Cerebellar nuclear complex (tissue), 1 donor: ENCODE results near the gene FADS1.

Experiments used
- DNase-seq, 2 experiments: peaks; one replicate each; lab custom pipeline; 2025; lab: John Stamatoyannopoulos, UW

The FADS1 gene

DNA sequence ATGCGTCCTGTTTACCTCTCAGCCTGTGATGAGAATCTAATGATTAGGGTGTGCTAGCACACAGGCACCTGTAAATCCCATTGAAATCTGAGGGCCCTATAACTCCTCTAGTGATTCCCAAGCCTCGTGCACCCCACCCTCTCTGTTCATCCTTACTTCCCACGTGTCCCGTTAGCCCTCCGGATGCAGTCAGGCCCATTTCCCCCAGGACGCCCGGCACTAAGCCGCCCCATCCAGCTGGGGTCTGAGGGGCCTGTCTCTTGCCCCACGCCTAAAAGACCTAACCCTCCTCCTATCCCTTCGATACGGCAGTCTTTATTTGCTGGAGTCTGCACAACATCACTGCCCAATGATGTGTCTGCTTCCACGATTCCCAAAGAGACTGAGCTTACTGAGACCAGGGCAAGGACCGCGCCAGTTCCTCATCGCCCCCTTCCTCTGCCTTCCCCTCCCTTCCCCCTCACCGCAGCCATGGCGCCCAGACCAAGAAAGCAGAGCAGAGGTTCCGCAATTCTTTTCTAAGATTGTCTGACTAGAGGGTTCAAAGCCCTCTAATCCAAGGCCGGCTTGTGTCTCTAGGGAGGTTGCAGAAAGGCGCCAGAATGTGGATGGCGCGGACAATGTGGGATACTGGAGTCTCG is 10.2 kb upstream of the FADS1 start:
- no peak for DNase-seq

DNA sequence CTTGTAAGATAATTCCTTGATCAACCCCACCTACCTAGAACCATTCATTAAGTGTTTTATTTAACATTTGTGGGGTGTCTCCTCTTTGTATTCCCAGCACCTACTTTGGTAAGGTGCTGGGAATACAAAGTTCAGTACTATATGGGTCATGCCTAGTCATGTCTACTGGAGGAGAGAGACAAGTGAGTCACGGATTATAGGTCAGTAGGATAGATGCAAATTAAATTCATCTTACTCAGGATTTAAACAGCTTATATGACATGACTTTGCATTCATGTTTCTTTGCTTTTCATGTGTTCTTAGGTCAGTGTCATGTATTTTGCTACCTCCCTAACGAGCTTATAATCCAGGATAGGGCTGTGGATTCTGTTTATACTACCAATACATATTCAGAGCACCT is 3.4 kb upstream of the FADS1 start:
- DNase-seq = no peak

DNA sequence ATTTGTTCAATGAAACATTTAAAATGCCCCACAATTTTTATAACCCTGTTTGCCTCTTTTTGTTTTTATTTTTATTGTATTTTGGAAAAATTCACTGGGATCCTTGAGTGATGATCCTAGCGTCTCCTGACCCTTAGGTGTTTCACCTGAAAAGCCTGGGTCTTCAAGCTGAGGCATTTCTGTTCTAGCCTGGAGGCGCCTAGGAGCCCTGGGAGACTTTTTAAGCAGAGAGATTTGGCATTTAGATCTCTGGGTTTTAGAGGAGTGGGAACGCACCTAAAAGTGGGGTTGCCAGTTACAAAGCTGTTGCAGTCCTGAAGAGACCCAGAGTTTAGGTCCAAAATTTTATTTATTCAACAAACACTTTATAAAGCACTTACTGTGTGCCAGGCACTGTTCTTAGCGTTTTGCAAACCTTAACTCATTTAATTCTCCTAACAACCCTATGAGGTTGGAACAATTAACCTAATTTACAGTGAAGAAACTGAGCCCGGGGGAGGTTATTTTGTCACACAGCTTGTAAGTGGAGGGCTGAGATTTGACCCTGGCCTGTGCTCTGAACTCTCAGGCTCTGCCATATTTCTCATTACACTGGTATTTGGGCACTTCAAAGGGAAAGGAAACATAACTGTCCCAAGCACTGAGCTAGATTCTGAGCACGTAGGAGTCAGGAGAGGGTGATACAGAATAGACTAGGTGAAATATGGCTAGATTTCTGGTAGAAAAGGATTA is 834 bp upstream of the FADS1 start:
- DNase-seq = no peak

DNA sequence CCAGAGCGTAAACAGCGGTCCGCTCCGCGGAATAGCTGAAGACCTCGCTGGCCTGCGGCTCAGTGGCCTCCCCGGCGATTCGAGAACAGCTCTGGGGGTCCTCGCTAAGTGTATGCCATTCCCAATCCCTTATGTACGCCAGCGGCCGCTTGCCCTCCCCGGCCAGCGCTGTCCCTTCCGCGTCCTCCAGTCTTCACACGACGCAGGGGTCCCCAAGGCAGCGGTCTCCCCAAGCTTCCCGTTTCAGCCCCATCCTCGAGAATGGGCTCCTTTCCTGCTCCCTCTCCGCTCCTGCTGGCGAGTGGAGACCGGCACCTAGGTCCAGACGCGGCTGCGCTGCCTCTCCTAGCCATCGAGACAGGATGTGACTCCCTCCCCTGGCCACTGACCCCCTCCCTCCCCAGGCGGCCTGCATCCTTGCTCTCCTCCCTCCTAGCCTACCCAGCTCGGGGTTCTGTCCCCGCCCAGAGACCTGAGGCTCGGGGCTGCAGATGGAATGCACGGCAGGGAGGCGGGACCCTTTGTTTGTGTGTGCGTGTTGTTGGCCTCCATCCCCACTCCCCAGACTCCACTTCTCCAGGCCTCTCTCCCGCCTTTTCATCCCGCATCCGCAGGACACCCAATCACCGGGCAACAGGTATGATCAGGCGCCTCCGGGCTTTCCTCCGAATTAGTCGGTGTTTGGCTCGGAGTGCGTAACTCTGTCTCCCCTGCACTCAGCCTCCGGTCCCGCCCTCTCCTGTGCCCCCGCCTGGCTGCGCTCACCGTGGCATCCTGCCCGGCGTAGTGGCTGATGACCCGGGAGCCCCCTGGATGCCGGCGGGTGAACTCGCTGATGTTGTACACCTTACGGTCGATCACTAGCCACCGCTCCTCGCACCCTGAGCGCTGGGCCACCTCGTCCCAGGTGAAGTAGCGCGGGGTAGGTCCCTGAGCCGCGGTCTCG is 740 bp downstream of the FADS1 start:
- DNase-seq = peak in 1 of 2 experiments; percentile 25

DNA sequence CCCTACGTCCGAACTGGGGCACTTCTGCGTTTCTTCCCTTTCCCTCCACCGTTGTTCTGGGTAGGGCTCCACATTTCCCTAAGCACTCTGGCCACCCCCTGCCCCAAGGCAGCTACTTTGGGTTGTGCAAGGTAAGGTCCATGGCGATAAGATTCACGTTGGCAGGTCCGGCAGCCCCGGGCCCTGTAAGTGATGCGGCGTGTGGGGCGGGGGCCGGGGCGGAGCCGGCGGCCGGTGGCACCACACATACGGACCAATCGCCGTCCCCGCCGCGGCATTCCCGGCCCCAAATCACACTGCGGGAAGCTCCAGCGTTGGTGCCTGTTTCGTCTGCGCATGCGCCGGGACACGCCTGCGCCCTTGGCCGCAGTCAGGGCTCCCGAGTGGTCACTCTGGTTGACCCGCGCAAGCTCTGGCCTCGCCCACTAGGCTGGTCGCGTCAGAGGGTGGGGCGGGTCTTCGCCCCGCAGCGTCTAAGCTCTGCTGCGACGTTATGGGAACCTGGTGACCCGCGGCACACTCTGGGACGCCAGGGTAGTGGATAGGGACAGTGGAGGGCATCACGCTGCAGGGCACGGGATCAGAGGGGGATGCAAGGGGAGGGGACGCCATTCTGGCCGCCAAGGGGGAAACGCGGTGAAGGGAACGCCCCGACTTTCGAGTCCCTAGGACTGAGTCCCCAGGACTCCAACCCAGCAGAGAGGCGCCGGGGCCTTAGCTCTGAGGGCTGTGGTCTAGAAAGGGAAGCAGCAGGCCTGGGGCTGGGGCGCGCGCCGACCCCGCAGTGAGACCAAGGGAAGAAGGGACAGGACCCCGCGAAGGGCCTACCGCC is 1.6 kb downstream of the FADS1 start:
- peak; percentile 46 to 87 for DNase-seq

DNA sequence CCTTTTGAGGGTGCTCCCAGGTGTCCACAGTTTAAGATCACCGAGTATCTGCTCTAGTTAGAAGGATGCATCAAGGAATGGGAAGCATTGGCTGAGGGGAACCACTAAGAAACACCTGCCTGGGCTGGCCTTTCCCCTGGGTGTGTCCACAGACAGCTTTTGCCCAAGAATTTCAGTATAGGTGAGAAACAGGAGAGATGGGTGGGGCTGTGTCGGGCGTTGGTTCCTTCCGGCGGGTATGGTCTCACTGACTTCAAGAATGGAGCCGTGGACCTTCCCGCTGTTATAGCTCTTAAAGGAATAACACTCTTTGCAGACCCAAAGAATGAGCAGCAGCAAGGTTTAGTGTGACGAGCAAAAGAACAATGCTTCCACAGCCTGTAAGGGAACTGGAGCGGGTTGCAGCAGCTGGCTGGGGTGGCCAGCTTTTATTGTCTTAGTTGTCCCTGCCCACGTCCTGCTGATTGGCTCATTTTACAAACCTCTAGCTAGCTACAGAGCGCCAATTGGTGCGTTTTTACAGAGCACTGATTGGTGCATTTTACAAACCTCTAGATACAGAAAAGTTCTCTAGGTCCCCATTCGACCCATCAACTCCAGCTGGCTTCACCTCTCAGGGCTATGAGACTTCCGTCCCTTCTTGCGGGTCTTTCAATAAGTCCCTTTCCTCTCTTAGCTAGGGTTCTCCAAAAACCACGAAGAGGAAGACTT is 2.4 kb downstream of the FADS1 start:
- DNase-seq = no peak

DNA sequence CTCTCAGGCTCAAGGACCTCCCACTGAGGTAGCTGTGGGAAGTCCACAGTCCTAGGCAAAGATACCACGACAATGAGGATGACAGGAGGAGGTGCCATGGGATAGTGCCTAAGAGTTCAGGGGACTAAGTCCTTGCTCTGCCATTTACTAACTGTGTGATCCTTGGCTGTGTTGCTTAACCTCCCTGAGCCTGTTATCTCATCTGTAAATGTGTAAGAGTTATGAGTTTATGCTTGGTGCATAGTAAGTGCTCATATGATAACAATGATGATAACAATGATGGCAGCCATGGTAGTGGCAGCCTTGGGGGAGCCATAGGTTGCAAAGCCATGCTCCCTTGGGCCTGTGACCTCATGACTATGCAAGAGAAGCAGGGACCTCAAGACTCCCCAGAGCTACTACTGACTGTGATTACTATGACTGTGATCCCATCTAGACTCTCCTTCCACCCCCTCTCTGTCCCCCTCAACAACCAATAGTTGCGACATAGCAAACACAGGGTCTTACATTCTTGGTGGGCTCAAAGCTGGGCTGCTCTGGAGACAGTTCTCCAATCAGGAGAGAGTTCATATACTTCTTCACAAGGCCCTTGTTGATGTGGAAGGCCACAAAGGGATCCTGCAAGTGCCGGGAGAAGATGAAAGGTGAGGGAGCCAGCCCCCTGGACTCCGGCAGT is 3.9 kb downstream of the FADS1 start:
- DNase-seq = no peak

DNA sequence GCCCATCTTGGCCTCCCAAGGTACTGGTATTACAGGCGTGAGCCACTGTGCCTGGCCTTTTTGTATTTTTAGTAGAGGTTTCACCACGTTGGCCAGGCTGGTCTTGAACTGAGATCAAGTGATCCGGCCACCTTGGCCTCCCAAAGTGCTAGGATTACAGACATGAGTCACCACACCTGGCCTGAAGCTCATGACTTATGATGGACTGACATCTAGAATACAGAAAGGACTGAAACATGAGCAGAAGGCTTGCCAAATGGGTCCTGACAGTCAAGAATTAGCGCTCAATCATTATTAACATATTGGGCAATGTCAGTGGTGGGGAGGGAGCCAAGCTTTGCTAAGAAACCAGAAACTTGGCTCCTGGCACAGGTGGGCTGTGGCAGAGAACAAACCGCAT is 5.0 kb downstream of the FADS1 start:
- no peak for DNase-seq

DNA sequence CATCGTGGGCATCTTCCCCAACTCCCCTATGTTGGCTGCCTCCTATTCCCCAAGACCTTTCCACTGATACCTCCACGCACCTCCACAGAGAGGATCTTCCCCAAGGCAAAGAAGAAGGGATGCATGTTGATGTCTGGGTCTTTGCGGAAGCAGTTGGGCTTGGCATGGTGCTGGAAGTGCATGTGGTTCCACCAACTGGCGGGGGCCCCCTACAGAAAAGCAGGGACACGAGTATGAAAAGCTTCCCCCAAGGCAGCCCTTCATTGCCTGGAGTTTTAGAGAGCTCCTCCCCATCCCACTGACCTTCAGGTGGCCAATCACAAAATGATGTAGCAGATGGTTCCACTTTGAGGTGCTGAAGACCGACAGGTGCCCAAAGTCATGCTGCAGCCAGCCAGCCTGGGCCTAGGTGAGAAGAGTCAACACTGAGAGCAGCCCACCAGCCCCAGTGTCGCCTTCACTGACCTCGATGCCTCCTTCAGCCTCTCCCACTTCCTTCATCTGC is 6.1 kb downstream of the FADS1 start:
- no peak for DNase-seq

DNA sequence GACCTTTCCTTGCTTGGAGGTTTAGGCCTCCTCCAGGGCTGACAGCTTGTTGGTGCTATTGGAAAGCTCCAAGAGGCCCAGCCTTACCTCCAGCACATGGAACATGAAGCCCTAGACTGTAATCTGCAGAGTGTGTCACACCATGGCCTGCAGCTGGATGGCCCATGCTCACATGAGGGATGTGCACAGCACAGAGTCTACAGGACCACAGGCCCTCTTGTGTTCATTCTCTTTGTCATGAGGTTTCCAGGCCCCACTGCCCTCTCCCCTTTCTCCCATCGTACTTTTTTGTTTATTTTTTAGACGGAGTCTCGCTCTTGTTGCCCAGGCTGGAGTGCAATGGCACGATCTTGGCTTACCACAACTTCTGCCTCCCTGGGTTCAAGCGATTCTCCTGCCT is 10.0 kb downstream of the FADS1 start:
- no peak for DNase-seq

DNA sequence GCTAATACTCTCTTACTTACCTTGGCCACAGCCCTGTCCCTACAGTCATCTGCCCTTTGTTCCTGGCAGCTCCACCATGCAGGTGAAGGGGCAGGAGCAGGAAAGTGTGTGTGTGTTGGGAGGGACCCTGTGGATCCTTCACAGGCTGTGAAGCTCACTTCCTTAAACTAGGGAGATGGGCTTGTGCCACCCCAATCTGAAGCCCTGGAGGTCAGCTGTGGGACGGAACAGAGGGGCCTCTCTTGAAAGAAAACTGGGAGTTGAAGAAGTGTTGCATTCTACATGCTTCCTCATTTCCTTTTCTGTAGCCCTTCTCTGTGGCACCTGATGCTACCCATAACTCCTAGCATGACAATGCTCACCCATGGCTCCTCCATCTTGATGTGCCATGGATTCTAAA is 11.7 kb downstream of the FADS1 start:
- no peak for DNase-seq

DNA sequence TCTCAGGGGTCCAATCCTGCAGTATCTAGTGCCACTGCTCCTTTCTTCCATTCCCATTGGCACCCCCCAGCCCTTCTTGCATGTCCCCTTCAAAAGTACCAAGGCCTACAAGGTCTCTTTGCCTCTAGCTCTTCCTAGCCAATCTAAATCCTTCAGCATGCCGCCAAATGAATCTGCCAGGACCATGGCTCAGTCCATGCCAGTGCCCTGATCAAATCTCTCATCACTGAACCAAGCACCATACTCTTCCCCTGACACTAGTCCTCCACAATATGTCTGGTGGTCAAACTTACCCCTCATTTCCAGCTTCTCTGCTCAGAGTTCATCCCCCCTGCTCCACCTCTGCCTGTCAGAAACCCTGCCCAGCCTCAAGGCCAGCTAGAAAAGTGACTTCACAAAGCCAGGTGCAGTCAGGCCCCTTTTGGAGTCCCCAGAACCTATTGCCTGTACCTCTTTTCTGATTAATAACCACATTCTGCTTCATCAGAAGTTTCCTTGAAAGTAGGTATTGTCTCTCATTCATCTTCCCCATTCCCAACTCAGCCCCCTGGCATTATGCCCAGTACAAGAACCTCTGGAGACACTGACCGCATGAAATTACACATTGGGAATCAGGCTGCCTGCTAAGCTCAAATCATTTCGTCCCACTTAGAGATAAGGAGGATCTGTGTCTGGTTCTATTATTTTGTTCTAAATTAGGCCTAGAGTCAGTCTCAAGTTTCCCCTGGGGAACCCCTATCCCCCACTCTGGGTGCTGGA is 12.7 kb downstream of the FADS1 start:
- DNase-seq = no peak

DNA sequence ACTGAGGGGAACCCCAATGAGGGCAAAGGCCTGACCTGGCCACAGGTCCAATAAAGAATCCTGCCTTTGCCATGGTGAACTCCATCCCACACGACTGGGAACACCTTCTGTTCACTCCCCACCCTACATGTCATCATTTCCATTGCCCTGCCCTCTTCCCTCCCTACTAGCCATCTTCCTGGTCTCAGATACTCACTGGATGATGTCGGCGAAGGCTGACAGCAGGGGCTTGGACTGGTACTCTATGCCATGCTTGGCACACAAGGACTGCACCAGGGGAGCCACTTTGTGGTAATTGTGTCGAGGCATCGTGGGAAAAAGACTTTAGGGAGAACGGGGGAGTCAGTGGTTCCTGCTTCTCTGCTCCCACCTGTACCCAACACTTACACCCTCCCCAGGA is 14.2 kb downstream of the FADS1 start:
- no peak for DNase-seq

DNA sequence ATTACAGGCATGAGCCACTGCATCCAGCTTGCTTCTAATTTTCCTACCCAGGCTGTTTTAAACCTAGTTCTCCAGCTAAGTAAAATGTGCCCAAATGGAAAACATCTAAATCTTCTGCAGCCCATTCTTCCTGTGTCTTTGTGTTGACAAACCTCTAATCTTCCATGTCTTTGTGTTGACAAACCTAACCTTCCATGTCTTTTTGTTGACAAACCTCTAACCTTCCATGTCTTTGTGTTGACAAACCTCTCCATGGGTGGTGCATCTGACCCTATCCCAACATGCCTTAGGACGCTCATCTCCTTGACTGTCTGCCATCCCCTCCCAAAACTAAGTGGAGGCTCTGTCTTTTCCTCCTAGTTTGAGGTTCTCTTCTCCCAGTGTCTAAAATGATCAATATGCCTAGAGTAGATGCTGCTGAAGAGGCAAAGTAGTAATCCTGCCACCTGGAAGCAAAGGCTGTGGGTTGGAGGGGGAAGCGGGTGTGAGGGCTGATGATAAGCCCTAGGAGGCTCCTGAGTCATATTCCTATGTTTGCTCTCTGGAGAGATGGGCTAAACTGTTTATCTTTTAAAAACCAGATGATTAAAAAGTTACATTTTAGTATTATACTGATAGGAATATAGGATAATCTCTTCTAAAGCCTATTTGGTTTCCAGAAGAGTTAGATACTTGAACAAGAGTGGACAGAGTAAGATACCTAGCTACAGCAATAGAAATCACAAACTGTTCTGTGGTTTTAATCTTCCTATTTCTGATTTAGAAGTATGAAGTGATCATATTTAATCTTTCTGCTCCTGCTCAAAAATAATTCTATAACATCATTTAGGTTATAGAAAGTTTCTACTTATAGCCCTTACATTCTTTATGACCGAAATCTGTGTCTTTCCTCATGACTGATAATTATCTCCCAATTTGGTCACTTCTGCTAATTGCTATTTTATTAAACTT is 16.2 kb downstream of the FADS1 start:
- DNase-seq = no peak

DNA sequence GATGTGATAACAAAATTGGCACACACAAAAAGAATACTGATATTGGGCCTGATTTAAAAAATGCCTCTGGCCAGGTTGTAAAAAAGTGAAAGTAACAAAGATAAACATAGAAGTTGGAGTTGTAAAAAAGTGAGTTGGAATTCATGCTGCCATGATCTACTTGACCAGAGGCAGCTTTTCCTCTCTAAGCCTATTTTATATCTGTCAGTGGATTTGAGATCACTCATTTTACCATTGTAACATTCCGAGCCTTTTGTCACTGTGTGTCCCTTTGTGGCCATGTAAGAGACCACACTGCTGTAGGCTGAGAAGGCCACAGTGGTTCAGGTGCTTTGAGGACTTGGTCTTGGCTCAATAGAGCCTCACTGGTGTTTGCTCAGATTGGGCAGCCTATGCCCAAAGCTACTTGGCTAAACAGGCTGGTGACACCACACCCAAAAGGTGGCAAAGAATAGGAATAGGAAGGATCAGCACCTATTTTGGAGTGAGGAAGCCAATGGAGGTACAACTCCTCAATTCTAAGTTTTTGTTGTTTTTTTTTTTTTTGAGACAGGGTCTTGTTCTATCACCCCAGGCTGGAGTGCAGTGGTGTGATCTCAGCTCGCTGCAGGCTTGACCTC is 17.0 kb downstream of the FADS1 start:
- DNase-seq = no peak

DNA sequence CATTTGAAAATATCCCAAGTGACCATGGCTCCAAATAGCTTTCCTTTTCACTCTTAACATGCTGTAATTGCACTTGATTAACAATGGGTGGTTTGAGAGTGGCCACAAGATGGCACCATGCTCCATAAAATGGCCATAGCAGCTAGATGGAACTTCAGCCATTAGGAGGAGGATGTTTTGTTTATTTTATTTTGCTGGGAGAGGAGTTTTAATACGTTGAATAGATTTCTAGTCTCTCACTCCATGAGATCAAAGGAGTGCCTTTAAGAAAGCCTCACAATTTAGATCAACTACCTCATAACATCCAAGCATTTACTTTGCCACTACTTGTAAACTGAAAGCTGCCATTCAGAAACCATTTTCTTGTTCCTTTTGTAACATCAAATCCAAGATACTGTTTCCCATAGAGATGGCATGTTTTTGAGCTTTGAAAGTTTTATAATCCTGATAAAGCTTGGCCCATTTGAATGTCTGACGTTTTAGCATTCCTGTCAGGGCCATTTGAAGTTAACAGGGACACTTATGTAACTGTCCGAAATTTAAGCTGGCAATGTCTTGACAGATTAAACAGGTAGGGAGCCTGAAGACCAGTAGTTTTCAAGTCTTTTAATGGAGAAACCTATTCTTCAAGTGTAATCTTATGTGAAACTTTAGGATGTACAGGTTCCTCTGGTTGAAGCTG is 19.4 kb downstream of the FADS1 start:
- DNase-seq = peak in 1 of 2 experiments; percentile 51

DNA sequence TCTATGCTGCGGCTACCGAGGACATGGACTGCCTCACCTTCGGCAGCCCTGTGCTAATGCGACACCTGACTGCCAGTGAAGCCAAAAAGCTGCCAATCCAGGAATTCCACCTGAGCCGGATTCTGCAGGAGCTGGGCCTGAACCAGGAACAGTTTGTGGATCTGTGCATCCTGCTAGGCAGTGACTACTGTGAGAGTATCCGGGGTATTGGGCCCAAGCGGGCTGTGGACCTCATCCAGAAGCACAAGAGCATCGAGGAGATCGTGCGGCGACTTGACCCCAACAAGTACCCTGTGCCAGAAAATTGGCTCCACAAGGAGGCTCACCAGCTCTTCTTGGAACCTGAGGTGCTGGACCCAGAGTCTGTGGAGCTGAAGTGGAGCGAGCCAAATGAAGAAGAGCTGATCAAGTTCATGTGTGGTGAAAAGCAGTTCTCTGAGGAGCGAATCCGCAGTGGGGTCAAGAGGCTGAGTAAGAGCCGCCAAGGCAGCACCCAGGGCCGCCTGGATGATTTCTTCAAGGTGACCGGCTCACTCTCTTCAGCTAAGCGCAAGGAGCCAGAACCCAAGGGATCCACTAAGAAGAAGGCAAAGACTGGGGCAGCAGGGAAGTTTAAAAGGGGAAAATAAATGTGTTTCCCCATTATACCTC is 20.8 kb downstream of the FADS1 start:
- DNase-seq = no peak
